HG02642 (cell line): Measurements from ENCODE around the gene TMEM255B.

Experiments used
- ATAC-seq: cut with Tn5 transposase; IDR thresholded peaks from one replicate; pipeline ENCODE4 v1.9.1; 2021; ENCODE audit warnings: mild to moderate bottlenecking; ENCODE audit not compliant: unreplicated experiment, poor library complexity

Gene TMEM255B

DNA sequence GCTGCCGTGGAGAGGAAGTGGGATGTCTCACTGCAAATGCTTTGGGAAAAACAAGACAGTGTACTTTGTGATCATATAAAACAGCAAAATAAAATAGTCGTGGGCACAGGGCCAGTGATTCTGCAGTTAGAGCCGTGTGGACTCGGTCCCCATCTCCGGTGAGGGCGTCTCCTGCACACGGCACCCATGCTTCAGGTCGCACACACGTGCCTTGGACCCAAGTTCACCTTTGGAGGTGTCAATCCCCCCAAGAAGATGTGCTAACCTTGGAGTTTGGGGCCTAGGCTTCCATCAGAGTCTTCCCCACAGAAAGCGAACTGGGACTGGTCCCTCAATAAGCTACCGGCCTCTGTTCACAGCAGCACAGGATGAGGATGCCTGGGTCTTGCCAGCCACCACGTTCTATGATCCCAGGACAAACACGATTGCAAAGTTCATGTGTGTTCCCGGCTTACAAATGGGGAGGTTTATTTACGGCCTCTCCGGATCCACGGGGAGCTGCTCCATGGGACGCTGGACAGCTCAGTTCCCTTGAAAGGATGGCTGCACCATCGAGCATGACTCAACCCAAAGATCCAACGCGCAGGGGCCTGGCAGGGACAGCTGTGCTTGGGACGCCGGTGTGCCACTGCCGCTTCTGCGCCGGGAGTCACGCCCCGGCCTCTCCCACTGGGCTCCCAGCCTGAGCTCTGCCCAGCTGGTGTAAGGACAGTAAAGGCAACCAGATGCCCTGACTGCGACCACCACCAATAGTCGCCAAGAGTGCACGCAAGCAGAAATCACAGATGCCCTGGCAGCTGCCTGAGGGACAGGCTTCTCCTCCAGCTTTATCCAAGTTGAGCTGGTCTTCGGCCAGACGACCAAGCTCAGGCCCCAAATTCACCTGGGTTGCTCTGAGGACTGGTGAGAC is 96.2 kb downstream of the TMEM255B start:
- ATAC-seq, result no peak

GRCh38 chr13:113855931-113856715 is 97.1 kb downstream of the TMEM255B start:
- no peak for ATAC-seq

GRCh38 chr13:113856716-113857065 is 97.7 kb downstream of the TMEM255B start:
- ATAC-seq, result no peak

- ATAC-seq, result no peak
Observed at GRCh38 chr13:113857531-113858195, 98.6 kb downstream of the TMEM255B start.

DNA sequence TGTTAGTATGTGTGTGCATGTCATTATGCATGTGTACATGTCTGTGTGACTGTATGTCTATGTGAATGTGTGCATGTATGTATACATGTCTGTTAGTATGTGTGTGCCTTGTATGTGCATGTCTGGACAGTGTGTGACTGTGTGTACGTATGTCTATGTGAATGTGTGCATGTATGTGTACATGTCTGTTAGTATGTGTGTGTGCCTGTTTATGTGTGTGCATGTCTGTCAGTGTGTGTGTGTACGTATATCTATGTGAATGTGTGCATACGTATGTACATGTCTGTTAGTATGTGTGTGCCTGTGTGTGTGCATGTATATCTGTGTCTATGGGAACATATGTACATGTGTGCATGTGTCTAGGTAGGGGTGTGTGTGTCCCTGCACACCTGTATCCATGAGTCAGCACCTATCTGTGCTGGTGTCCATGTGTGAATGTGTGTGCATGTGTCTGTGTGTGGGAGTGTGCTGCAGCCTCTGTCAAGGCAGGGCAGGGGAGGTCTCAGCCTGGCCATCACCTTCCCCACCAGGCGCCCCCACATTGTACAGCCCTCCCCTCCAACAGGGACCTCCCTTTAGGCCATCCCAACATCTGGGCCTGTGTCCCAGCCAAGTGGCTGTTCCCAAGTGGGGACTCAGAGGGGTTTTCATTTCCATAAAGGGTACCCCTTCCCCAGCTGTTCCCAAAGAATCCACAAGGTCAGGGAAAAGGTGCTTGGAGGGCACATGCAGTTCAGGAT is 100.5 kb downstream of the TMEM255B start:
- no peak for ATAC-seq

DNA sequence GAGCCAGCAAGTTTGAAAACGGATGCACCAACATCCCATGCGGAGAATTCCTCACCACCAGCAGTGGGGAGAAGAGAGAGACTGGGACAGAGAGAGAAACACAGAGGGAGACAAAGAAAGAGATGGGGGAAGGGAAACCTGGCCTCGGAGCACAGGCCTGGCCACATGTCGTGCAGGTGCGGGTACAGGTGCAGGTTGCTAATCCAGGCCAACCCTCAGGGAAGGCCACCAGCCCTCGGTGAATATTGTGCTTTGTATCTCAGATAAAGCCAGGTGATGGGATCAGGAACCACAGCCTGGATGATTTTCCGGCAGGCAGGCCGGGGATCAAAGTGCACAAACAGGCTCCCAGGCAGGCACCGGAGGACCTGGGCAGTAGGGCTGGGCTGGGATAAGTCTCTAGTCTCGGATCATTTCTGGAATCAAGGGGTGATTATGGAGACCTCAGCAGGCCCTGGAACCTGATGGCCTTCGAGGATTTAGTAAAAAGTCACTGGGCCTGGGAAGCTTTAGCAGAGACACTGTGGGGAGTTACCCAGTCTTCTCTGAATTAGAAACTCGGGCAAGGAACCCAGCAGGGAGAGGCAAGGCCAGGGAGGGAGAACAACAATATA is 101.1 kb downstream of the TMEM255B start:
- ATAC-seq, result no peak

GRCh38 chr13:113860665-113861432 is 101.8 kb downstream of the TMEM255B start:
- ATAC-seq, result no peak

DNA sequence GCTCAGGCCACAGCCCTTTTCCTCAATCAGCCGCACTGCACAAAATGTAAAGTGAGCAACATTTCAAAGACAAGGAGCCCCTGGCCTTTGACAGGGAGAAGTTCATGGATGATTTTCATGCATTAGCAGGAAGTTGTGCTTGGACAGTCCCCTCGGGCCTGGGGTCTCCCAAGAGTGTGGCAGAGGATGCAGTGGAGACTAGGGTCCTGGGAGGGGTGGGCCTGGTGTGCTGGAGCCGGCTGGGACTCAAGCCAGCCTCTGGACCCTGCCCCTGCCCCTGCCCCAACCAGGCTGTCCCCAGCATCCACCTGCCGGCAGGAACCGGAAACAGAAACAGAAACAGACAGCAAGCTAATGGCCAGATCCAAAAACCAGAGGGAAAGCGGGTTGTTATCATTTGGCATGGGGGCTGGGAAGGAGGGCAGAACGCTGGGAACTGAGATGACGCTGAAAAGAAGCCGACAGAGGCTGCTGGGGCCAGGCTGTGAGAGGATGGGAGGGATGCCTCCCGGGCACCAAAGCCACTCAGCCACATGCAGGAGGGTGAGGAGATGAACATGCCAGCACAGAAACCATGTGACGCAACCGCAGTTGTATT is 102.5 kb downstream of the TMEM255B start:
- no peak for ATAC-seq

- ATAC-seq, result no peak
Observed at GRCh38 chr13:113862191-113862930, 103.3 kb downstream of the TMEM255B start.

DNA sequence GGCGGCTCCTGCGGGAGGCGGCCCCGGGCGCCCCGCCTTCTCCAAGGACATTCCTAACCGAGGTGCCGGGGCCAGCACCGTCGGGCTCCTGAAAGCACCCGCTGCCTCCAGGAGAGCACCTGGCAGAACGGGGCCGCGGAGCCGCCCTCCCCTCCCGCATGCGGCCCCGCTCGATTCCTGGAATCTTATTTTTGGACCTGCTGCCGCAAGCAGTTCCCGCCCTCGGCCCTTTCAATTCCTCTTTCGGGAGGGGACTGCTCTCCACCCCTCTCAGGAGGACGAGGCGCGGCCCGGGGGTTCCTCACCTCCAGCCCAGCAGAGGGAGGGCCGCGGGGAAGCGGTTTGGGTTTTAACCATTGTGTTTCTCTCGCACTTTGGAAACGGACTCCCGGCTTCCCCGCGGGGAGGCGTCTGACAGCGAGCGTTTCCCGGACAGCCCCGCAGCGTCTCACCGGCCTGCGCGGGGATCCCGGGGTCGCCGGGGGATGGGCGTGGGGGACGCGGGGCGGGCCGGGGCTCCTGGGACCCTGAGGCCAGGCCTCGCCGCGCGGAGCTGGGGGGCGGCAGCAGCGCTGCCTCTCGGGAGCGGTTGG is 104.0 kb downstream of the TMEM255B start:
- ATAC-seq, result peak; percentile 40

DNA sequence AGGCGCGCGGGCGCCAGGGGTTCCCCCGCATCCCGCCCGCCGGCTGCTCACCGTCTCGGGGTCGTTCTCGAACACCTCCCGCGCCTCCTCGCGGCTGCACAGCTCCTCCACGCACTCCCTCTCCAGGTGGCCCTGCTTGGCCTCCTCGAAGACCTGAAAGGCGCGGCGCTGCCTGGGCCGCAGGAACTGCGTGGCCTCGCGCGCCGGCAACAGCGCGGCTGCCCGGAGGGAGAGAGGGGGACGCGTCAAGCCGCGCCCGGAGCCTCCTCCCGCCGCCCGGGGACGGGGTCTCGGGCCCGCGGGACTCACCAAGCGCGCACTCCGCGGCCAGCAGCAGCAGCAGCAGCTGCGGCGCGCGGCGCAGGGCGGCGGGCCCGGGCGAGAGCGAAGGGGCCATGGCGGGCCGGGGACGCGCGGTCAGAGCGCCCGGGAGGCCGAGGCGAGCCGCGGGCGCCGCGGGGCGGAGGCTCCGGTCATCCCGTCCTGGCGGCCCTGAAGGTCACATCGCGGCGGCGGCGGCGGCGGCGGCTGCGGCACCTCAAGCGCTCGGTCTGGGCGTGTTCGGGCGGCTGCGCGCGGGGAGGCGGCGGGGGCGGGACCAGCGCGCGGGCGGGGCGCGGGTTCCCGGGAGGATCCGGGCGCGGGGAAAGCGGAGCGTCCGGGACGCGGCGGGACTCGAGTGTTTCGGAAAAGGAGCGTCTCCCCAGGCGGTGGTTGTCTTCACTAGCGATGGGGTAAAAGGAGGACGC is 104.7 kb downstream of the TMEM255B start, which contains the start of gene GAS6:
GAS6 (minus strand) TSS at position 553 of the 749 bp plus-strand sequence; CDS start at position 397, 156 bp downstream.
- peak; percentile 40 for ATAC-seq

DNA sequence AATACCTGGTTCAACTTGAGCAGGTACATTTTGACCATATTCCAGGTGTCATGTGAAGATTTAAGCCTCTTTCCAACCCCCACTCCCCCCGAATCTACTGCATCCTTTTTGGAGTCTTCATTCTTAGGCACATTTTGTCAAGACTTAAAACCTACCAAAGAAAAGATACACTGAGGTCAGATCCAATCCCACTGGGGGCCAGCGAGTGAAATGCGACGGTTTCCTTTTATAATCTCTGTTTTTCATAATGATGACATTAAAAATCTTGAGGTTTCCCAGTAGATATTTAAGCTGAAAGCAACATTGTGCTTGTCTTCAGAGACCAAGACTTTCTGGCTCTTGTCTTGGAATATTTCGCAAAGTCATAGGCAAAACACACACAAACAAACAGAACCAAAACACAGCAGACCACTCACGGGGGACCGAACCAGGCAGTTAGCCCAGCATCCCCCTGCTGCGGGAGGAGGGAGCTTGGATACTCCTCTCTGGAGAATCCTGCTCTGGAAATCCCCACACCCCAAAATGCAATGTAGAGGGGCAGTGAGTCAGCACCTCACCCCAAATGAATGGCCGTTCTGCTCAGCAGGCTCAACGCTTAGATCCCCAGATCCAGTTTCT is 105.4 kb downstream of the TMEM255B start:
- no peak for ATAC-seq

- no peak for ATAC-seq
Observed at GRCh38 chr13:113865427-113865826, 106.4 kb downstream of the TMEM255B start.
